IMR-90 (cell line): ENCODE measurements around the gene DEFB108B. TPM values are rescaled to one million over a fixed set of nuclear protein-coding genes. Genes with fewer than 3 reads are reported as not detected.

ENCODE experiments used
- ATAC-seq: fragments of 200-7000 bp; cut with Tn5 transposase; 2 replicates; pipeline ENCODE4 v1.9.1; 2020; ENCODE audit warnings: low read depth, mild to moderate bottlenecking, moderate library complexity
- BruUV-seq: library from RNA; stranded (reverse); fragments of 400-500 nt; replicated peaks from 2 replicates; lab custom pipeline; 2021; lab: Mats Ljungman, UMichigan
- CTCF ChIA-PET: fragments of 300-600 bp; formaldehyde crosslinking; extraction: SDS; loops from one replicate; lab custom pipeline; 2021; ENCODE audit warnings: antibody characterized with exemption; lab: Yijun Ruan, JAX
- POLR2A ChIA-PET: fragments of 300-600 bp; sonication (Branson Sonifier 250); formaldehyde crosslinking; loops from one replicate; lab custom pipeline; 2022; ENCODE audit warnings: antibody characterized with exemption; ENCODE audit not compliant: unreplicated experiment; lab: Charles Lee
- DNase-seq: peaks from one replicate; pipeline ENCODE4 v3.0.0; 2013
- H2AFZ ChIP-seq: replicated peaks from 2 replicates; pipeline ENCODE3; 2013; ENCODE audit warnings: low read length, mild to moderate bottlenecking; ENCODE audit not compliant: poor library complexity
- H2AK5ac ChIP-seq: 2 replicates; pipeline ENCODE4 v1.6.1; 2013; ENCODE audit warnings: low read depth, low read length, inconsistent platforms
- H2AK9ac ChIP-seq: replicated peaks from 2 replicates; pipeline ENCODE3; 2013; ENCODE audit warnings: mild to moderate bottlenecking, low read depth, low read length, moderate library complexity; ENCODE audit not compliant: poor library complexity
- H2BK120ac ChIP-seq: 2 replicates; pipeline ENCODE4 v1.6.1; 2013; ENCODE audit warnings: low read depth, low read length, inconsistent platforms
- H2BK15ac ChIP-seq: 3 replicates; pipeline ENCODE4 v1.6.1; 2013; ENCODE audit warnings: low read depth, low read length, inconsistent platforms
- H2BK20ac ChIP-seq: 2 replicates; pipeline ENCODE4 v1.6.1; 2013; ENCODE audit warnings: low read depth, mild to moderate bottlenecking, inconsistent platforms, low read length, moderate library complexity
- H2BK5ac ChIP-seq: 2 replicates; pipeline ENCODE4 v1.6.1; 2013; ENCODE audit warnings: mild to moderate bottlenecking, low read depth, low read length, inconsistent platforms; ENCODE audit not compliant: poor library complexity, severe bottlenecking
- H3K14ac ChIP-seq: replicated peaks from 2 replicates; pipeline ENCODE4 v1.6.1; 2013; ENCODE audit warnings: low read depth, low read length, inconsistent platforms
- H3K18ac ChIP-seq: 2 replicates; pipeline ENCODE4 v1.6.1; 2013; ENCODE audit warnings: low read depth, low read length, control low read depth
- H3K23ac ChIP-seq: 2 replicates; pipeline ENCODE4 v1.6.1; 2013; ENCODE audit warnings: low read depth, low read length, inconsistent platforms
- H3K27ac ChIP-seq: 2 replicates; pipeline ENCODE4 v1.5.1; 2013; ENCODE audit warnings: mild to moderate bottlenecking, control low read depth, low read length; ENCODE audit not compliant: insufficient read depth
- H3K27me3 ChIP-seq: 2 replicates; pipeline ENCODE4 v1.6.1; 2013; ENCODE audit warnings: low read length; ENCODE audit not compliant: control insufficient read depth, insufficient read depth
- H3K36me3 ChIP-seq: 2 replicates; pipeline ENCODE4 v1.6.1; 2013; ENCODE audit warnings: low read length, mixed read lengths; ENCODE audit not compliant: control insufficient read depth, insufficient read depth
- H3K4ac ChIP-seq: 2 replicates; pipeline ENCODE4 v1.6.1; 2013; ENCODE audit warnings: low read depth, low read length, inconsistent platforms
- H3K4me1 ChIP-seq: 2 replicates; pipeline ENCODE4 v1.6.1; 2013; ENCODE audit warnings: low read length, mixed read lengths; ENCODE audit not compliant: control insufficient read depth, insufficient read depth
- H3K4me2 ChIP-seq: 2 replicates; pipeline ENCODE4 v1.6.1; 2013; ENCODE audit warnings: low read depth, mild to moderate bottlenecking, control low read depth, low read length, moderate library complexity
- H3K4me3 ChIP-seq: 2 replicates; pipeline ENCODE4 v1.5.1; 2013; ENCODE audit warnings: low read depth, mild to moderate bottlenecking, control low read depth, low read length, moderate library complexity; ENCODE audit not compliant: insufficient read depth
- H3K56ac ChIP-seq: 2 replicates; pipeline ENCODE4 v1.6.1; 2013; ENCODE audit warnings: low read length, inconsistent platforms; ENCODE audit not compliant: insufficient read depth; ENCODE audit errors: extremely low read depth
- H3K79me1 ChIP-seq, 2 experiments: 2 replicates each; pipeline ENCODE4 v1.6.1; 2013; ENCODE audit warnings: low read length in 2 of 2, inconsistent platforms in 1 of 2, low read depth in 1 of 2
- H3K9ac ChIP-seq: 2 replicates; pipeline ENCODE4 v1.6.1; 2013; ENCODE audit warnings: low read depth, low read length, control low read depth
- H3K9me1 ChIP-seq: 2 replicates; pipeline ENCODE4 v1.6.1; 2013; ENCODE audit warnings: low read length, inconsistent platforms; ENCODE audit not compliant: insufficient read depth
- H3K9me3 ChIP-seq: 2 replicates; pipeline ENCODE4 v1.6.1; 2013; ENCODE audit warnings: low read length; ENCODE audit not compliant: control insufficient read depth, insufficient read depth
- H4K20me1 ChIP-seq: 2 replicates; pipeline ENCODE4 v1.6.1; 2013; ENCODE audit warnings: low read length, inconsistent platforms; ENCODE audit not compliant: insufficient read depth
- H4K5ac ChIP-seq: 2 replicates; pipeline ENCODE4 v1.6.1; 2013; ENCODE audit warnings: mild to moderate bottlenecking, low read depth, low read length, control low read depth
- H4K8ac ChIP-seq, 2 experiments: 2 replicates each; pipeline ENCODE4 v1.6.1; 2013; ENCODE audit warnings: low read depth in 2 of 2, low read length in 2 of 2, control low read depth in 1 of 2, inconsistent platforms in 1 of 2
- H4K91ac ChIP-seq: 2 replicates; pipeline ENCODE4 v1.6.1; 2013; ENCODE audit warnings: low read depth, low read length, inconsistent platforms; ENCODE audit not compliant: insufficient read depth
- BHLHE40 ChIP-seq: fragments of 150-350 bp; IDR thresholded peaks from 2 replicates; pipeline ENCODE4 v1.6.1; 2016; ENCODE audit warnings: mild to moderate bottlenecking, low read depth, low read length
- CEBPB ChIP-seq: IDR thresholded peaks from 2 replicates; pipeline ENCODE4 v1.6.1; 2012; ENCODE audit warnings: low read depth, low read length, improper control_type of control experiment
- CHD1 ChIP-seq: IDR thresholded peaks from 2 replicates; pipeline ENCODE4 v1.6.1; 2012; ENCODE audit warnings: low read depth, low read length, improper control_type of control experiment
- CTCF ChIP-seq: conservative IDR thresholded peaks from 2 replicates; pipeline ENCODE4 v1.5.1; 2012; ENCODE audit warnings: mild to moderate bottlenecking, low read depth, low read length, improper control_type of control experiment
- ELK1 ChIP-seq: fragments of 150-350 bp; IDR thresholded peaks from 2 replicates; pipeline ENCODE4 v1.6.1; 2016; ENCODE audit warnings: low read depth, mild to moderate bottlenecking, low read length, moderate library complexity, borderline replicate concordance
- FOS ChIP-seq: fragments of 150-350 bp; IDR thresholded peaks from 2 replicates; pipeline ENCODE4 v1.6.1; 2016; ENCODE audit warnings: low read depth, low read length
- MAFK ChIP-seq: IDR thresholded peaks from 2 replicates; pipeline ENCODE4 v1.6.1; 2012; ENCODE audit warnings: low read depth, low read length, improper control_type of control experiment
- MAZ ChIP-seq: IDR thresholded peaks from 2 replicates; pipeline ENCODE4 v1.6.1; 2012; ENCODE audit warnings: low read depth, mild to moderate bottlenecking, low read length, improper control_type of control experiment, moderate library complexity, borderline replicate concordance
- MXI1 ChIP-seq: IDR thresholded peaks from 2 replicates; pipeline ENCODE4 v1.6.1; 2012; ENCODE audit warnings: low read depth, mild to moderate bottlenecking, low read length, moderate library complexity, borderline replicate concordance
- NFE2L2 ChIP-seq: fragments of 150-350 bp; IDR thresholded peaks from 2 replicates; pipeline ENCODE4 v1.6.1; 2016; ENCODE audit warnings: low read depth, mild to moderate bottlenecking, low read length
- POLR2A ChIP-seq: IDR thresholded peaks from 2 replicates; pipeline ENCODE4 v1.6.1; 2012; ENCODE audit warnings: mild to moderate bottlenecking, low read depth, low read length
- RAD21 ChIP-seq: IDR thresholded peaks from 2 replicates; pipeline ENCODE4 v1.6.1; 2012; ENCODE audit warnings: low read length, improper control_type of control experiment
- RCOR1 ChIP-seq: IDR thresholded peaks from 2 replicates; pipeline ENCODE4 v1.6.1; 2012; ENCODE audit warnings: mild to moderate bottlenecking, low read length, improper control_type of control experiment; ENCODE audit not compliant: insufficient replicate concordance
- RFX5 ChIP-seq: IDR thresholded peaks from 2 replicates; pipeline ENCODE4 v1.8.0; 2012; ENCODE audit warnings: low read depth, mild to moderate bottlenecking, low read length, moderate library complexity
- SMC3 ChIP-seq: fragments of 150-350 bp; IDR thresholded peaks from 2 replicates; pipeline ENCODE4 v1.6.1; 2016; ENCODE audit warnings: low read depth, mild to moderate bottlenecking, antibody characterized with exemption, low read length, moderate library complexity
- USF2 ChIP-seq: fragments of 150-350 bp; IDR thresholded peaks from 2 replicates; pipeline ENCODE4 v1.6.1; 2017; ENCODE audit warnings: mild to moderate bottlenecking, antibody characterized with exemption, low read length, low read depth
- WGBS, 2 experiments: methylation state at CpG; one replicate each; pipeline versions ENCODE4 v1.1.5 to v1.1.7; 2013; ENCODE audit warnings: missing lambda C conversion rate in 2 of 2; ENCODE audit not compliant: insufficient read length in 1 of 2; ENCODE audit errors: extremely low coverage in 2 of 2; 5-methylcytosine and 5-hydroxymethylcytosine counted together
- dilution Hi-C: fragments of 300-500 bp; cut with HindIII; formaldehyde crosslinking; loops from one replicate; pipeline ENCODE4 v1.14.3; 2018; ENCODE audit warnings: low sequenced_read_pairs; ENCODE audit not compliant: unreplicated experiment
- in situ Hi-C: fragments of 300-500 bp; cut with MboI; formaldehyde crosslinking; loops from 3 replicates; pipeline ENCODE4 v1.14.3; 2019; ENCODE audit warnings: low sequenced_read_pairs, inconsistent platforms, mixed read lengths
- intact Hi-C: fragments of 100-400 bp; cut with micrococcal nuclease; formaldehyde crosslinking; loops from 2 replicates; pipeline ENCODE4 v1.10.0; 2022
- polyA plus RNA-seq, 3 experiments: library from polyadenylated mRNA; depleted of rRNA; stranded (reverse); fragments of >200 nt; gene quantifications; 2 replicates each; pipeline ENCODE4 v1.2.3, GENCODE V29; 2012; ENCODE audit warnings: low replicate concordance in 1 of 3
- total RNA-seq: library from RNA; depleted of rRNA; stranded (reverse); fragments of >200 nt; gene quantifications from 2 replicates; pipeline ENCODE4 v1.2.3, GENCODE V29; 2012

Gene DEFB108B
- total and polyA plus RNA-seq, 2 of the 4 experiments (the other 2 are of a cell fraction) = not detected

GRCh38 chr11:71843858-71844257, 10.9 kb downstream of the DEFB108B start:
- POLR2A ChIA-PET = interaction anchor here (0.6 kb wide), 1 partner anchor 10 kb away, joined by 3 read pairs; no protein-coding TSS in a partner anchor

More at GRCh38 chr11:71843858-71844257, 10.9 kb downstream of the DEFB108B start:
- H4K20me1 ChIP-seq = no peaks in the 10 kb centered on the region
- H3K18ac ChIP-seq = no peak overlapping the region
- no peaks in the 10 kb centered on the region for H3K4me1 ChIP-seq
- no peak overlapping the region for H2BK20ac ChIP-seq
- no peak overlapping the region for H3K9ac ChIP-seq
- DNase-seq (no peak), ATAC-seq (no peak)
- dilution Hi-C loops = no loop called here
- H3K14ac ChIP-seq = no peak overlapping the region
- no peak overlapping the region for H2AFZ ChIP-seq
- no peak overlapping the region for H2BK120ac ChIP-seq
- H3K27ac ChIP-seq = no peak overlapping the region
- H3K4me3 ChIP-seq = no peak overlapping the region
- TF ChIP-seq FOS (no peak), CEBPB (no peak), ELK1 (no peak), SMC3 (no peak), CTCF (no peak), NFE2L2 (no peak), MAZ (no peak), POLR2A (no peak), USF2 (no peak), BHLHE40 (no peak), MXI1 (no peak), RCOR1 (no peak), CHD1 (no peak), RFX5 (no peak), RAD21 (no peak), MAFK (no peak)
- intact Hi-C loops = no loop called here
- no peak overlapping the region for H4K91ac ChIP-seq
- BruUV-seq = no TSS peak
- H2AK5ac ChIP-seq = no peak overlapping the region
- WGBS, 2 experiments = no CpG with 5 or more reads among the region's 15 CpGs
- CTCF ChIA-PET = no interaction called here
- H2BK5ac ChIP-seq = no peak overlapping the region
- H4K8ac ChIP-seq = no peak overlapping the region
- no peaks in the 10 kb centered on the region for H3K9me3 ChIP-seq
- H3K9me1 ChIP-seq = no peaks in the 10 kb centered on the region
- no peak overlapping the region for H3K56ac ChIP-seq
- no peaks in the 10 kb centered on the region for H3K79me1 ChIP-seq
- no peak overlapping the region for H3K4me2 ChIP-seq
- H4K5ac ChIP-seq = no peak overlapping the region
- H3K23ac ChIP-seq = no peak overlapping the region
- H3K4ac ChIP-seq = no peak overlapping the region
- no peak overlapping the region for H2BK15ac ChIP-seq
- H3K27me3 ChIP-seq = 0 out of 2 replicates have a peak, but pooled peaks cover 3% of the 10 kb centered on the region
- in situ Hi-C loops = no loop called here
- H3K36me3 ChIP-seq = no peaks in the 10 kb centered on the region
- no peak overlapping the region for H2AK9ac ChIP-seq
